Endothelial cell of umbilical vein (primary cell): ENCODE results near the gene XPO6. TPM values are rescaled to one million over a fixed set of nuclear protein-coding genes. Genes with fewer than 3 reads are reported as not detected.

Experiments used
- BruUV-seq: library from RNA; stranded (reverse); fragments of 400-500 nt; replicated peaks from 2 replicates; lab custom pipeline; 2021; lab: Mats Ljungman, UMichigan
- CTCF ChIA-PET: fragments of 300-600, 350-600 bp; sonication (Branson Sonifier 250); formaldehyde crosslinking; loops from one replicate; lab custom pipeline; 2021; ENCODE audit warnings: antibody characterized with exemption, inconsistent platforms; lab: Charles Lee
- POLR2A ChIA-PET: fragments of 300-600, 350-600 bp; sonication (Branson Sonifier 250); formaldehyde crosslinking; loops from one replicate; lab custom pipeline; 2021; ENCODE audit warnings: antibody characterized with exemption, inconsistent platforms; lab: Charles Lee
- DNase-seq: peaks from one replicate; pipeline ENCODE4 v3.0.0-alpha.2; 2011; ENCODE audit warnings: low read depth, low spot score
- FAIRE-seq: peaks from 2 replicates; lab custom pipeline; 2011; peaks lifted over from hg19 to GRCh38; lab: Jason Lieb, UNC
- H2AFZ ChIP-seq: 2 replicates; pipeline ENCODE4 v1.6.0; 2012; ENCODE audit warnings: low read depth, low read length, control low read depth, inconsistent platforms
- H3K27ac ChIP-seq: 2 replicates; pipeline ENCODE4 v1.5.1; 2011; ENCODE audit warnings: low read depth, mild to moderate bottlenecking, control low read depth, low read length, moderate library complexity; ENCODE audit not compliant: insufficient read depth
- H3K27me3 ChIP-seq, 2 experiments: 2 replicates each; pipeline versions ENCODE4 v1.6.0 to v1.6.1; 2011; ENCODE audit warnings: low read length in 2 of 2, mixed read lengths in 1 of 2; ENCODE audit not compliant: control insufficient read depth in 2 of 2, insufficient read depth in 2 of 2
- H3K36me3 ChIP-seq, 2 experiments: 2 replicates in 1 of 2; 3 replicates in 1 of 2; pipeline ENCODE4 v1.5.1; 2011; ENCODE audit warnings: low read length in 2 of 2, mild to moderate bottlenecking in 1 of 2, moderate library complexity in 1 of 2; ENCODE audit not compliant: control insufficient read depth in 2 of 2, insufficient read depth in 2 of 2; ENCODE audit errors: extremely low read depth in 1 of 2
- H3K4me1 ChIP-seq: 3 replicates; pipeline ENCODE4 v1.5.1; 2011; ENCODE audit warnings: mild to moderate bottlenecking, low read length; ENCODE audit not compliant: control insufficient read depth, insufficient read depth; ENCODE audit errors: extremely low read depth
- H3K4me2 ChIP-seq: 2 replicates; pipeline ENCODE4 v1.6.1; 2011; ENCODE audit warnings: low read length, control low read depth, mixed read lengths; ENCODE audit not compliant: insufficient read depth
- H3K4me3 ChIP-seq, 3 experiments: fragments of 200-600 bp in 1 of 3; sonication (generic), shearing (Covaris generic) in 1 of 3; replicated peaks in 1 of 3; 2 replicates each; pipeline ENCODE4 v1.5.1; 2011 to 2016; ENCODE audit warnings: control low read depth in 3 of 3, low read length in 3 of 3, mild to moderate bottlenecking in 2 of 3, inconsistent platforms in 1 of 3, low read depth in 1 of 3, moderate library complexity in 1 of 3; ENCODE audit not compliant: insufficient read depth in 1 of 3
- H3K79me2 ChIP-seq: 2 replicates; pipeline ENCODE4 v1.6.0; 2012; ENCODE audit warnings: low read length, inconsistent platforms; ENCODE audit not compliant: control insufficient read depth, insufficient read depth
- H3K9ac ChIP-seq: replicated peaks from 2 replicates; pipeline ENCODE3; 2011; ENCODE audit warnings: low read length, control low read depth; ENCODE audit not compliant: insufficient read depth; ENCODE audit errors: extremely low read depth
- H3K9me1 ChIP-seq: replicated peaks from 3 replicates; pipeline ENCODE4 v1.6.0; 2011; ENCODE audit warnings: mild to moderate bottlenecking, low read length; ENCODE audit not compliant: control insufficient read depth, insufficient read depth; ENCODE audit errors: extremely low read depth
- H3K9me3 ChIP-seq: replicated peaks from 2 replicates; pipeline ENCODE4 v1.5.1; 2012; ENCODE audit warnings: low read length, inconsistent platforms; ENCODE audit not compliant: control insufficient read depth, insufficient read depth
- H4K20me1 ChIP-seq: replicated peaks from 2 replicates; pipeline ENCODE3; 2011; ENCODE audit warnings: mild to moderate bottlenecking, low read length; ENCODE audit not compliant: control insufficient read depth, insufficient read depth; ENCODE audit errors: extremely low read depth
- CTCF ChIP-seq, 2 donors: IDR thresholded peaks; 1 replicate in 1 of 2; 2 replicates in 1 of 2; pipeline ENCODE4 v1.5.1; 2011; ENCODE audit warnings: low read length in 2 of 2, mild to moderate bottlenecking in 2 of 2, moderate library complexity in 2 of 2, control low read depth in 1 of 2, inconsistent platforms in 1 of 2, low read depth in 1 of 2; ENCODE audit not compliant: insufficient read depth in 1 of 2; ENCODE audit errors: extremely low read depth in 1 of 2
- EZH2 ChIP-seq: IDR thresholded peaks from 2 replicates; pipeline ENCODE4 v1.6.1; 2012; ENCODE audit warnings: borderline replicate concordance, low read depth, mild to moderate bottlenecking, moderate library complexity, low read length, inconsistent platforms; ENCODE audit not compliant: severe bottlenecking
- FOS ChIP-seq: IDR thresholded peaks from 2 replicates; pipeline ENCODE4 v1.6.1; 2011; ENCODE audit warnings: mild to moderate bottlenecking, low read length, moderate library complexity, borderline replicate concordance; ENCODE audit not compliant: insufficient read depth
- GATA2 ChIP-seq: IDR thresholded peaks from 2 replicates; pipeline ENCODE4 v1.7.0; 2011; ENCODE audit warnings: low read depth, mild to moderate bottlenecking, moderate library complexity, mixed read lengths, low read length; ENCODE audit not compliant: insufficient read length, insufficient read depth
- JUN ChIP-seq: IDR thresholded peaks from 2 replicates; pipeline ENCODE4 v1.6.1; 2011; ENCODE audit warnings: borderline replicate concordance, low read depth; ENCODE audit not compliant: insufficient read length, insufficient read depth
- MAX ChIP-seq: IDR thresholded peaks from 2 replicates; pipeline ENCODE4 v1.6.1; 2011; ENCODE audit not compliant: insufficient read depth, insufficient read length
- MYC ChIP-seq: IDR thresholded peaks from one replicate; pipeline ENCODE4 v1.6.1; 2011; ENCODE audit warnings: mild to moderate bottlenecking, low read depth, low read length
- POLR2A ChIP-seq: IDR thresholded peaks from 2 replicates; pipeline ENCODE4 v1.6.1; 2012; ENCODE audit warnings: low read depth, mild to moderate bottlenecking, control low read depth, low read length
- POLR2AphosphoS5 ChIP-seq: IDR thresholded peaks from 2 replicates; pipeline ENCODE4 v1.6.1; 2012; ENCODE audit warnings: low read depth, mild to moderate bottlenecking, control low read depth, low read length, moderate library complexity; ENCODE audit not compliant: insufficient read depth
- dilution Hi-C: fragments of 300-500 bp; cut with MboI; formaldehyde crosslinking; loops from one replicate; pipeline ENCODE4 v1.15.0; 2019; ENCODE audit warnings: low sequenced_read_pairs; ENCODE audit not compliant: extremely low pct_ligation_motif_present
- intact Hi-C: fragments of 100-400 bp; cut with micrococcal nuclease; formaldehyde crosslinking; loops from one replicate; pipeline ENCODE4 v1.10.0; 2022
- polyA plus RNA-seq, 4 experiments: library from polyadenylated mRNA; depleted of rRNA in 3 of 4; stranded (reverse) in 3 of 4; unstranded in 1 of 4; fragments of >200 nt; gene quantifications; 2 replicates each; pipeline versions ENCODE4 v1.2.1 to v1.2.3, GENCODE V29; 2011 to 2012; ENCODE audit warnings: missing spikeins in 1 of 4
- total RNA-seq: library from RNA; stranded (reverse); gene quantifications from 2 replicates; pipeline ENCODE4 v1.2.3, GENCODE V29; 2021

XPO6 gene
- total and polyA plus RNA-seq, 2 donors (not counting 3 experiments of a cell fraction or from before 2014, with no cell fraction given), result 170 to 272 TPM

- H3K9ac ChIP-seq, result no peak overlapping the region
- no peaks in the 10 kb centered on the region for H3K27me3 ChIP-seq
- H4K20me1 ChIP-seq, result no peaks in the 10 kb centered on the region
- no peak overlapping the region for H2AFZ ChIP-seq
- DNase-seq (no peak), FAIRE-seq (no peak)
- no peak for TF ChIP-seq POLR2A
- TF ChIP-seq FOS, result no peak
- no peak for TF ChIP-seq MYC
- no peak for TF ChIP-seq JUN
- no peak for TF ChIP-seq GATA2
- no peak for TF ChIP-seq EZH2
- TF ChIP-seq CTCF (IDR thresholded peaks at IDR 0.05; ENCODE audit: extremely low read depth in 1 of 2, insufficient read depth in 1 of 2, low read depth in 1 of 2, low read length in 2 of 2), result no peak
- no peak for TF ChIP-seq POLR2AphosphoS5
- no peak for TF ChIP-seq MAX
- H3K9me1 ChIP-seq, result no peaks in the 10 kb centered on the region
- no peak overlapping the region for H3K4me2 ChIP-seq
- no peaks in the 10 kb centered on the region for H3K9me3 ChIP-seq
- no peak overlapping the region for H3K4me3 ChIP-seq
- no TSS peak for BruUV-seq
- intact Hi-C loops, result no loop called here
- H3K4me1 ChIP-seq, result no peaks in the 10 kb centered on the region
- no peak overlapping the region for H3K27ac ChIP-seq
- no peaks in the 10 kb centered on the region for H3K36me3 ChIP-seq
- dilution Hi-C loops, result no loop called here
- H3K79me2 ChIP-seq, result no peaks in the 10 kb centered on the region
- POLR2A ChIA-PET, result no interaction called here
- CTCF ChIA-PET, result interaction anchor here (1.2 kb wide), 1 partner anchor 12 kb away, joined by 3 read pairs; no protein-coding TSS in a partner anchor
These were observed 129.1 kb downstream of the XPO6 start for GRCh38 chr16:28082624-28083023.
